Upper lobe of left lung (tissue), 6 donors: ENCODE data around the gene C4orf50. TPM values are rescaled to one million over a fixed set of nuclear protein-coding genes. Genes with fewer than 3 reads are reported as not detected.

Source experiments
- ATAC-seq, 2 donors: fragments of 200-7000 bp; cut with Tn5 transposase; one replicate each; pipeline ENCODE4 v1.9.1; 2022; ENCODE audit warnings: mild to moderate bottlenecking in 2 of 2, moderate library complexity in 2 of 2; ENCODE audit not compliant: low FRiP score in 2 of 2
- DNase-seq, 2 donors: peaks; one replicate each; pipeline ENCODE4 v3.0.0-alpha.2; 2019 to 2020
- H3K27ac ChIP-seq, 4 donors: fragments of 200-600 bp; sonication (generic); one replicate each; pipeline ENCODE4 v1.5.1; 2016 to 2019
- H3K27me3 ChIP-seq, 4 donors: fragments of 200-600 bp; sonication (generic); one replicate each; pipeline ENCODE4 v1.5.1; 2017 to 2019
- H3K36me3 ChIP-seq, 4 donors: fragments of 200-600 bp; sonication (generic); one replicate each; pipeline ENCODE4 v1.5.1; 2016 to 2019
- H3K4me1 ChIP-seq, 4 donors: fragments of 200-600 bp; sonication (generic); one replicate each; pipeline ENCODE4 v1.5.1; 2018 to 2019
- H3K4me3 ChIP-seq, 4 donors: fragments of 200-600 bp; sonication (generic); one replicate each; pipeline ENCODE4 v1.5.1; 2017 to 2019; ENCODE audit warnings: mild to moderate bottlenecking in 2 of 4, moderate library complexity in 1 of 4
- H3K9me3 ChIP-seq, 4 donors: fragments of 200-600 bp; sonication (generic); one replicate each; pipeline ENCODE4 v1.5.1; 2018 to 2019
- CTCF ChIP-seq, 6 experiments: fragments of 450-650 bp in 4 of 6; fragments of 200-600 bp in 2 of 6; sonication (generic) in 2 of 6; IDR thresholded peaks; one replicate each; pipeline ENCODE4 v1.5.1; 2016 to 2019; ENCODE audit warnings: antibody characterized with exemption in 6 of 6
- EP300 ChIP-seq, 4 donors: sonication (generic); formaldehyde crosslinking; IDR thresholded peaks; one replicate each; pipeline ENCODE4 v1.5.1; 2017; ENCODE audit warnings: antibody characterized with exemption in 4 of 4, control low read depth in 2 of 4
- POLR2A ChIP-seq, 4 donors: fragments of 450-650 bp; IDR thresholded peaks; one replicate each; pipeline ENCODE4 v1.5.1; 2016 to 2017; ENCODE audit warnings: antibody characterized with exemption in 4 of 4, mild to moderate bottlenecking in 2 of 4
- POLR2AphosphoS5 ChIP-seq, 2 donors: sonication (generic); formaldehyde crosslinking; IDR thresholded peaks; one replicate each; pipeline ENCODE4 v1.5.1; 2017; ENCODE audit warnings: antibody characterized with exemption in 2 of 2
- WGBS, 2 donors: methylation state at CpG; one replicate each; pipeline ENCODE4 v1.1.5; 2017 to 2018; 5-methylcytosine and 5-hydroxymethylcytosine counted together
- total RNA-seq, 6 donors: library from RNA; depleted of rRNA in 4 of 6; stranded (reverse); fragments of >200 nt in 4 of 6; gene quantifications; one replicate each; pipeline versions ENCODE4 v1.1.0 to v1.2.1, GENCODE V29; 2016 to 2021
- donor health status: DM: no; HTN: no; CAD: no; lungs with moderate emphysema.
- donor health status: DM: no; HTN: yes; CAD: no; lungs with severe emphysema.

C4orf50 gene
- total RNA-seq, 6 donors from 2014 or later = 0.03 to 1.3 (median 0.65) TPM

- Histone ChIP-seq H3K36me3 (no peaks in the 10 kb centered on the region), H3K4me3 (no peak overlapping the region), H3K27ac (no peak overlapping the region), H3K4me1 (peaks cover 0 to 5% (median 2%) of the 10 kb centered on the region in 4 donors), H3K27me3 (no peaks in the 10 kb centered on the region), H3K9me3 (peaks cover 0 to 16% (median 0%) of the 10 kb centered on the region in 4 donors)
- 84 to 94% methylated on average over 10 to 11 of the region's 11 CpGs for WGBS, 2 donors
- TF ChIP-seq EP300 (IDR thresholded peaks at IDR 0.05) (no peak), CTCF (IDR thresholded peaks at IDR 0.05) (no peak), POLR2A (IDR thresholded peaks at IDR 0.05) (no peak), POLR2AphosphoS5 (IDR thresholded peaks at IDR 0.05) (no peak)
- no peak for DNase-seq
- ATAC-seq = no peak
These were observed 73.1 kb downstream of the C4orf50 start for GRCh38 chr4:5945171-5945570.

GRCh38 chr4:5943561-5943960 lies 74.7 kb downstream of the C4orf50 start:
- Histone ChIP-seq H3K4me3 (no peak overlapping the region), H3K4me1 (peaks cover 0 to 5% (median 2%) of the 10 kb centered on the region in 4 donors), H3K36me3 (no peaks in the 10 kb centered on the region), H3K27me3 (no peaks in the 10 kb centered on the region), H3K9me3 (peaks cover 0 to 16% (median 0%) of the 10 kb centered on the region in 4 donors), H3K27ac (no peak overlapping the region)
- 5 to 13% methylated on average over 6 of the region's 6 CpGs for WGBS, 2 donors
- DNase-seq = no peak
- TF ChIP-seq POLR2A (IDR thresholded peaks at IDR 0.05) = no peak
- no peak for TF ChIP-seq POLR2AphosphoS5 (IDR thresholded peaks at IDR 0.05)
- TF ChIP-seq EP300 (IDR thresholded peaks at IDR 0.05) = no peak
- TF ChIP-seq CTCF (IDR thresholded peaks at IDR 0.05) = no peak
- no peak for ATAC-seq

- DNase-seq = no peak
- no peak overlapping the region for H3K27ac ChIP-seq
- ATAC-seq = no peak
- TF ChIP-seq CTCF (IDR thresholded peaks at IDR 0.05) = no peak
- H3K9me3 ChIP-seq = peaks cover 0 to 16% (median 0%) of the 10 kb centered on the region in 4 donors
- H3K4me3 ChIP-seq = no peak overlapping the region
- 41 to 43% methylated on average over 9 of the region's 9 CpGs for WGBS, 2 donors
- H3K4me1 ChIP-seq = peaks cover 0 to 5% (median 2%) of the 10 kb centered on the region in 4 donors
- H3K36me3 ChIP-seq = no peaks in the 10 kb centered on the region
- H3K27me3 ChIP-seq = no peaks in the 10 kb centered on the region
These were observed 75.3 kb downstream of the C4orf50 start for GRCh38 chr4:5942947-5943346.

- H3K27ac ChIP-seq = no peak overlapping the region
- TF ChIP-seq CTCF (IDR thresholded peaks at IDR 0.05) = no peak
- no peak for TF ChIP-seq EP300 (IDR thresholded peaks at IDR 0.05)
- no peak for TF ChIP-seq POLR2A (IDR thresholded peaks at IDR 0.05)
- no peak for TF ChIP-seq POLR2AphosphoS5 (IDR thresholded peaks at IDR 0.05)
- ATAC-seq = no peak
- peaks cover 0 to 8% (median 0%) of the 10 kb centered on the region in 4 donors for H3K9me3 ChIP-seq
- no peak overlapping the region for H3K4me3 ChIP-seq
- peaks cover 0 to 5% (median 2%) of the 10 kb centered on the region in 4 donors for H3K4me1 ChIP-seq
- no peak for DNase-seq
- H3K36me3 ChIP-seq = no peaks in the 10 kb centered on the region
- H3K27me3 ChIP-seq = no peaks in the 10 kb centered on the region
- WGBS, 2 donors = 47 to 48% methylated on average over 6 of the region's 6 CpGs
These were observed 76.6 kb downstream of the C4orf50 start for GRCh38 chr4:5941601-5942000.

- DNase-seq = no peak
- Histone ChIP-seq H3K27ac (no peak overlapping the region), H3K4me3 (no peak overlapping the region), H3K9me3 (peaks cover 0 to under 1% (median 0%) of the 10 kb centered on the region in 4 donors), H3K36me3 (no peaks in the 10 kb centered on the region), H3K4me1 (peaks cover 0 to 5% (median 2%) of the 10 kb centered on the region in 4 donors), H3K27me3 (no peaks in the 10 kb centered on the region)
- 55 to 58% methylated on average over 3 of the region's 3 CpGs for WGBS, 2 donors
- no peak for TF ChIP-seq EP300 (IDR thresholded peaks at IDR 0.05)
- no peak for TF ChIP-seq CTCF (IDR thresholded peaks at IDR 0.05)
- TF ChIP-seq POLR2AphosphoS5 (IDR thresholded peaks at IDR 0.05) = no peak
- TF ChIP-seq POLR2A (IDR thresholded peaks at IDR 0.05) = no peak
- no peak for ATAC-seq
These were observed 77.6 kb downstream of the C4orf50 start for GRCh38 chr4:5940470-5941203.
